ENCODE measurements around the gene PFDN1. TPM values are rescaled to one million over a fixed set of nuclear protein-coding genes. Genes with fewer than 3 reads are reported as not detected.
"Not testable (repeated sequence)": the region's sequence is repeated elsewhere in the genome, so short reads cannot be mapped to it uniquely, and the experiment has no call there.

Gene PFDN1
- total and polyA plus RNA-seq, 4 donors: 14.0 to 30.8 (median 20.7) TPM

DNA sequence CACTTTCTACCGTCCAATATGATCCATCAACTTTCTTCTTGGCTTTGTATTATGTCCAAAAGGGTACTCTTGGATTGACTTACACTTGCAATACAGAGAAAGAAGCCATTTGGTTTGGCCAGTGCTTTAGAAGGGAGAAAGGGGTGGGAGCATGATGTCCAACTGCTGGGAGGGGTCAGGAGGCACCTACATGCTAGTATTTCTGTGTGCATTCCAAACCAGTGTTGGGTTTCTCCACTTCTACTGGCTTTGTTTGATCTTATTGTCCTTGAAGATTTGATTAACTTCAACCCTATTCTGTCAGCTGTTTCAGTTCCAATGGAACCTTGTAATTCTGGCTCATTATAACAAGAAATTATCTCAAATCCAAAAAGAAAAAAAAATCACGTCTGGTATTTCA is 100.3 kb downstream of the PFDN1 start:
- no peak overlapping the region for H3K27ac ChIP-seq (ENCODE audit: low read depth in 1 of 2, low read length in 2 of 2)
- H3K9ac ChIP-seq (ENCODE audit: low read depth in 1 of 2, low read length in 2 of 2): no peak overlapping the region
- 87% methylated on average over 2 of the region's 2 CpGs for WGBS
- no peak for DNase-seq (ENCODE audit: low spot score)
- peaks cover 3 to 12% (median 5%) of the 10 kb centered on the region in 4 donors for H3K4me1 ChIP-seq (ENCODE audit: control insufficient read depth in 4 of 4, insufficient read depth in 4 of 4, low read length in 3 of 4)
- H3K27me3 ChIP-seq (ENCODE audit: control insufficient read depth in 4 of 4, insufficient read depth in 4 of 4, low read length in 3 of 4): no peaks in the 10 kb centered on the region
- H3K9me3 ChIP-seq (ENCODE audit: control insufficient read depth in 4 of 4, low read length in 3 of 4): no peaks in the 10 kb centered on the region
- TF ChIP-seq, protein P1, sequence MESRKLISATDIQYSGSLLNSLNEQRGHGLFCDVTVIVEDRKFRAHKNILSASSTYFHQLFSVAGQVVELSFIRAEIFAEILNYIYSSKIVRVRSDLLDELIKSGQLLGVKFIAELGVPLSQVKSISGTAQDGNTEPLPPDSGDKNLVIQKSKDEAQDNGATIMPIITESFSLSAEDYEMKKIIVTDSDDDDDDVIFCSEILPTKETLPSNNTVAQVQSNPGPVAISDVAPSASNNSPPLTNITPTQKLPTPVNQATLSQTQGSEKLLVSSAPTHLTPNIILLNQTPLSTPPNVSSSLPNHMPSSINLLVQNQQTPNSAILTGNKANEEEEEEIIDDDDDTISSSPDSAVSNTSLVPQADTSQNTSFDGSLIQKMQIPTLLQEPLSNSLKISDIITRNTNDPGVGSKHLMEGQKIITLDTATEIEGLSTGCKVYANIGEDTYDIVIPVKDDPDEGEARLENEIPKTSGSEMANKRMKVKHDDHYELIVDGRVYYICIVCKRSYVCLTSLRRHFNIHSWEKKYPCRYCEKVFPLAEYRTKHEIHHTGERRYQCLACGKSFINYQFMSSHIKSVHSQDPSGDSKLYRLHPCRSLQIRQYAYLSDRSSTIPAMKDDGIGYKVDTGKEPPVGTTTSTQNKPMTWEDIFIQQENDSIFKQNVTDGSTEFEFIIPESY (IDR thresholded peaks at IDR 0.05): no peak
- TF ChIP-seq SP1 (IDR thresholded peaks at IDR 0.05) (no peak), NR2F2 (IDR thresholded peaks at IDR 0.05) (no peak), RAD21 (IDR thresholded peaks at IDR 0.05) (no peak), FOXA2 (IDR thresholded peaks at IDR 0.05) (no peak), FOXA1 (IDR thresholded peaks at IDR 0.05) (no peak), TAF1 (conservative IDR thresholded peaks at IDR 0.05) (no peak), YY1 (IDR thresholded peaks at IDR 0.05) (no peak), GABPA (IDR thresholded peaks at IDR 0.05 in 1 of 2, conservative IDR thresholded peaks at IDR 0.05 in 1 of 2) (no peak), EGR1 (IDR thresholded peaks at IDR 0.05; ENCODE audit: low read depth in 2 of 2) (no peak), RXRA (IDR thresholded peaks at IDR 0.05) (no peak), JUND (IDR thresholded peaks at IDR 0.05) (no peak), HNF4A (conservative IDR thresholded peaks at IDR 0.05) (no peak), HNF4G (IDR thresholded peaks at IDR 0.05) (no peak)
- TF ChIP-seq, protein P2, sequence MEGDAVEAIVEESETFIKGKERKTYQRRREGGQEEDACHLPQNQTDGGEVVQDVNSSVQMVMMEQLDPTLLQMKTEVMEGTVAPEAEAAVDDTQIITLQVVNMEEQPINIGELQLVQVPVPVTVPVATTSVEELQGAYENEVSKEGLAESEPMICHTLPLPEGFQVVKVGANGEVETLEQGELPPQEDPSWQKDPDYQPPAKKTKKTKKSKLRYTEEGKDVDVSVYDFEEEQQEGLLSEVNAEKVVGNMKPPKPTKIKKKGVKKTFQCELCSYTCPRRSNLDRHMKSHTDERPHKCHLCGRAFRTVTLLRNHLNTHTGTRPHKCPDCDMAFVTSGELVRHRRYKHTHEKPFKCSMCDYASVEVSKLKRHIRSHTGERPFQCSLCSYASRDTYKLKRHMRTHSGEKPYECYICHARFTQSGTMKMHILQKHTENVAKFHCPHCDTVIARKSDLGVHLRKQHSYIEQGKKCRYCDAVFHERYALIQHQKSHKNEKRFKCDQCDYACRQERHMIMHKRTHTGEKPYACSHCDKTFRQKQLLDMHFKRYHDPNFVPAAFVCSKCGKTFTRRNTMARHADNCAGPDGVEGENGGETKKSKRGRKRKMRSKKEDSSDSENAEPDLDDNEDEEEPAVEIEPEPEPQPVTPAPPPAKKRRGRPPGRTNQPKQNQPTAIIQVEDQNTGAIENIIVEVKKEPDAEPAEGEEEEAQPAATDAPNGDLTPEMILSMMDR (IDR thresholded peaks at IDR 0.05; ENCODE audit: low read depth, low read length, missing input control): no peak
- TF ChIP-seq, protein P3, sequence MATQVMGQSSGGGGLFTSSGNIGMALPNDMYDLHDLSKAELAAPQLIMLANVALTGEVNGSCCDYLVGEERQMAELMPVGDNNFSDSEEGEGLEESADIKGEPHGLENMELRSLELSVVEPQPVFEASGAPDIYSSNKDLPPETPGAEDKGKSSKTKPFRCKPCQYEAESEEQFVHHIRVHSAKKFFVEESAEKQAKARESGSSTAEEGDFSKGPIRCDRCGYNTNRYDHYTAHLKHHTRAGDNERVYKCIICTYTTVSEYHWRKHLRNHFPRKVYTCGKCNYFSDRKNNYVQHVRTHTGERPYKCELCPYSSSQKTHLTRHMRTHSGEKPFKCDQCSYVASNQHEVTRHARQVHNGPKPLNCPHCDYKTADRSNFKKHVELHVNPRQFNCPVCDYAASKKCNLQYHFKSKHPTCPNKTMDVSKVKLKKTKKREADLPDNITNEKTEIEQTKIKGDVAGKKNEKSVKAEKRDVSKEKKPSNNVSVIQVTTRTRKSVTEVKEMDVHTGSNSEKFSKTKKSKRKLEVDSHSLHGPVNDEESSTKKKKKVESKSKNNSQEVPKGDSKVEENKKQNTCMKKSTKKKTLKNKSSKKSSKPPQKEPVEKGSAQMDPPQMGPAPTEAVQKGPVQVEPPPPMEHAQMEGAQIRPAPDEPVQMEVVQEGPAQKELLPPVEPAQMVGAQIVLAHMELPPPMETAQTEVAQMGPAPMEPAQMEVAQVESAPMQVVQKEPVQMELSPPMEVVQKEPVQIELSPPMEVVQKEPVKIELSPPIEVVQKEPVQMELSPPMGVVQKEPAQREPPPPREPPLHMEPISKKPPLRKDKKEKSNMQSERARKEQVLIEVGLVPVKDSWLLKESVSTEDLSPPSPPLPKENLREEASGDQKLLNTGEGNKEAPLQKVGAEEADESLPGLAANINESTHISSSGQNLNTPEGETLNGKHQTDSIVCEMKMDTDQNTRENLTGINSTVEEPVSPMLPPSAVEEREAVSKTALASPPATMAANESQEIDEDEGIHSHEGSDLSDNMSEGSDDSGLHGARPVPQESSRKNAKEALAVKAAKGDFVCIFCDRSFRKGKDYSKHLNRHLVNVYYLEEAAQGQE (IDR thresholded peaks at IDR 0.05): no peak
- TF ChIP-seq, protein P4, sequence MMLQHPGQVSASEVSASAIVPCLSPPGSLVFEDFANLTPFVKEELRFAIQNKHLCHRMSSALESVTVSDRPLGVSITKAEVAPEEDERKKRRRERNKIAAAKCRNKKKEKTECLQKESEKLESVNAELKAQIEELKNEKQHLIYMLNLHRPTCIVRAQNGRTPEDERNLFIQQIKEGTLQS (IDR thresholded peaks at IDR 0.05): no peak
- H3K36me3 ChIP-seq (ENCODE audit: control insufficient read depth in 4 of 4, insufficient read depth in 3 of 4, low read depth in 1 of 4, low read length in 3 of 4): peaks cover 0 to 2% (median 0%) of the 10 kb centered on the region in 4 donors
- H3K4me3 ChIP-seq (ENCODE audit: low read depth in 1 of 3, low read length in 3 of 3): no peak overlapping the region

DNA sequence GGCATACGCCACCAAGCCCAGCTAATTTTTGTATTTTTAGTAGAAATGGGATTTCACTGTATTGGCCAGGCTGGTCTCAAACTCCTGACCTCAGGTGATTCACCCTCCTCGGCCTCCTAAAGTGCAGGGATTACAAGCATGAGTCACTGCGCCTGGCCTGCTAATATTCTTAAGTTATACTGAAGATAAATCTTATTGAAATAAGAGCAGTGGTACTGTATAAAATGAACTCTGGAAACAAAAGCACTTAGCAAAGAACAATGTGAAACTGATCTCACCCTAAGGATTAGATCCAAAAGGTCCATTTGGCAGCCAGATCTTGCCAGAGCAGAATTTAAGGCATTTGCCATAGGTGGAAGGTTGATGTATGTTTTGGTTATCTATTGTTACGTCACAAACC is 100.8 kb downstream of the PFDN1 start:
- TF ChIP-seq, protein P3 (IDR thresholded peaks at IDR 0.05): no peak
- TF ChIP-seq SP1 (IDR thresholded peaks at IDR 0.05): no peak
- no peak for TF ChIP-seq EGR1 (IDR thresholded peaks at IDR 0.05; ENCODE audit: low read depth in 2 of 2)
- no peak for TF ChIP-seq HNF4G (IDR thresholded peaks at IDR 0.05)
- no peak for TF ChIP-seq TAF1 (conservative IDR thresholded peaks at IDR 0.05)
- TF ChIP-seq NR2F2 (IDR thresholded peaks at IDR 0.05): no peak
- Histone ChIP-seq H3K27me3 (ENCODE audit: control insufficient read depth in 4 of 4, insufficient read depth in 4 of 4, low read length in 3 of 4) (no peaks in the 10 kb centered on the region), H3K27ac (ENCODE audit: low read depth in 1 of 2, low read length in 2 of 2) (no peak overlapping the region), H3K4me1 (ENCODE audit: control insufficient read depth in 4 of 4, insufficient read depth in 4 of 4, low read length in 3 of 4) (peaks cover 3 to 14% (median 4%) of the 10 kb centered on the region in 4 donors), H3K9ac (ENCODE audit: low read depth in 1 of 2, low read length in 2 of 2) (no peak overlapping the region), H3K36me3 (ENCODE audit: control insufficient read depth in 4 of 4, insufficient read depth in 3 of 4, low read depth in 1 of 4, low read length in 3 of 4) (peaks cover 0 to 2% (median 0%) of the 10 kb centered on the region in 4 donors), H3K9me3 (ENCODE audit: control insufficient read depth in 4 of 4, low read length in 3 of 4) (no peaks in the 10 kb centered on the region), H3K4me3 (ENCODE audit: low read depth in 1 of 3, low read length in 3 of 3) (no peak overlapping the region)
- DNase-seq (ENCODE audit: low spot score): no peak
- 88% methylated on average over 4 of the region's 4 CpGs for WGBS

DNA sequence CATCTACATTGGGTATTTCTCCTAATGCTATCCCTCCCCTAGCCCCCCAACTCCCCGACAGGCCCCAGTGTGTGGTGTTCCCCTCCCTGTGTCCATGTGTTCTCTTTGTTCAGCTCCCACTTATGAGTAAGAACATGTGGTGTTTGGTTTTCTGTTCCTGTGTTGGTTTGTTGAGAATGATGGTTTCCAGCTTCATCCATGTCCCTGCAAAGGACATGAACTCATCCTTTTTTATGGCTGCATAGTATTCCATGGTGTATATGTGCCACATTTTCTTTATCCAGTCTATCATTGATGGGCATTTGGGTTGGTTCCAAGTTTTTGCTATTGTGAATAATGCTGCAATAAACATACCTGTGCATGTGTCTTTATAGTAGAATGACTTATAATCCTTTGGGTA is 104.0 kb downstream of the PFDN1 start:
- not testable (repeated sequence) for DNase-seq (ENCODE audit: low spot score); H3K9ac ChIP-seq (ENCODE audit: low read depth in 1 of 2, low read length in 2 of 2); H3K27ac ChIP-seq (ENCODE audit: low read depth in 1 of 2, low read length in 2 of 2); H3K27me3 ChIP-seq (ENCODE audit: control insufficient read depth in 4 of 4, insufficient read depth in 4 of 4, low read length in 3 of 4); H3K36me3 ChIP-seq (ENCODE audit: control insufficient read depth in 4 of 4, insufficient read depth in 3 of 4, low read depth in 1 of 4, low read length in 3 of 4); H3K9me3 ChIP-seq (ENCODE audit: control insufficient read depth in 4 of 4, low read length in 3 of 4); H3K4me3 ChIP-seq (ENCODE audit: low read depth in 1 of 3, low read length in 3 of 3)
- peaks cover 3 to 22% (median 10%) of the 10 kb centered on the region in 4 donors for H3K4me1 ChIP-seq (ENCODE audit: control insufficient read depth in 4 of 4, insufficient read depth in 4 of 4, low read length in 3 of 4)
- WGBS: 96% methylated on average over 1 of the region's 1 CpG
